ENCODE results near the gene CTNNA1. TPM values are rescaled to one million over a fixed set of nuclear protein-coding genes. Genes with fewer than 3 reads are reported as not detected.

CTNNA1 gene
- total RNA-seq, 2 donors from 2014 or later: 107 to 140 TPM

GRCh38 chr5:138872841-138873465 lies 119.7 kb downstream of the CTNNA1 start:
- Histone ChIP-seq H3K4me3 (no peak overlapping the region), H3K4me1 (peaks cover 34% of the 10 kb centered on the region), H3K27ac (no peak overlapping the region), H3K27me3 (no peaks in the 10 kb centered on the region), H3K36me3 (replicated peaks in 1 of 2; ENCODE audit: insufficient read depth in 1 of 2, low read depth in 2 of 2) (no peaks in the 10 kb centered on the region), H3K9me3 (no peaks in the 10 kb centered on the region)
- DNase-seq: no peak
- 95 to 97% methylated on average over 6 of the region's 6 CpGs for WGBS, 2 donors
- no peak for TF ChIP-seq CTCF (IDR thresholded peaks at IDR 0.05)
- no peak for TF ChIP-seq POLR2A (IDR thresholded peaks at IDR 0.05)
- no peak for ATAC-seq
- intact Hi-C loops (cut with DNase I): no loop called here

- DNase-seq (no peak), ATAC-seq (no peak)
- TF ChIP-seq POLR2A (IDR thresholded peaks at IDR 0.05) (no peak), CTCF (IDR thresholded peaks at IDR 0.05) (no peak)
- intact Hi-C loops (cut with DNase I): no loop called here
- Histone ChIP-seq H3K27ac (no peak overlapping the region), H3K4me1 (peaks cover 34% of the 10 kb centered on the region), H3K4me3 (no peak overlapping the region), H3K36me3 (replicated peaks in 1 of 2; ENCODE audit: insufficient read depth in 1 of 2, low read depth in 2 of 2) (no peaks in the 10 kb centered on the region), H3K27me3 (no peaks in the 10 kb centered on the region), H3K9me3 (no peaks in the 10 kb centered on the region)
- WGBS, 2 donors: 85 to 87% methylated on average over 17 of the region's 17 CpGs
These were observed 120.4 kb downstream of the CTNNA1 start for GRCh38 chr5:138873466-138874221.

- WGBS, 2 donors: 88 to 94% methylated on average over 6 of the region's 6 CpGs
- H3K4me3 ChIP-seq: no peak overlapping the region
- no peaks in the 10 kb centered on the region for H3K36me3 ChIP-seq (replicated peaks in 1 of 2; ENCODE audit: insufficient read depth in 1 of 2, low read depth in 2 of 2)
- H3K27me3 ChIP-seq: no peaks in the 10 kb centered on the region
- TF ChIP-seq CTCF (IDR thresholded peaks at IDR 0.05): no peak
- TF ChIP-seq POLR2A (IDR thresholded peaks at IDR 0.05): no peak
- DNase-seq (no peak), ATAC-seq (no peak)
- intact Hi-C loops (cut with DNase I): no loop called here
- H3K9me3 ChIP-seq: no peaks in the 10 kb centered on the region
- H3K27ac ChIP-seq: no peak overlapping the region
- peaks cover 32% of the 10 kb centered on the region for H3K4me1 ChIP-seq
These were observed 121.0 kb downstream of the CTNNA1 start for GRCh38 chr5:138874241-138874640.

DNA sequence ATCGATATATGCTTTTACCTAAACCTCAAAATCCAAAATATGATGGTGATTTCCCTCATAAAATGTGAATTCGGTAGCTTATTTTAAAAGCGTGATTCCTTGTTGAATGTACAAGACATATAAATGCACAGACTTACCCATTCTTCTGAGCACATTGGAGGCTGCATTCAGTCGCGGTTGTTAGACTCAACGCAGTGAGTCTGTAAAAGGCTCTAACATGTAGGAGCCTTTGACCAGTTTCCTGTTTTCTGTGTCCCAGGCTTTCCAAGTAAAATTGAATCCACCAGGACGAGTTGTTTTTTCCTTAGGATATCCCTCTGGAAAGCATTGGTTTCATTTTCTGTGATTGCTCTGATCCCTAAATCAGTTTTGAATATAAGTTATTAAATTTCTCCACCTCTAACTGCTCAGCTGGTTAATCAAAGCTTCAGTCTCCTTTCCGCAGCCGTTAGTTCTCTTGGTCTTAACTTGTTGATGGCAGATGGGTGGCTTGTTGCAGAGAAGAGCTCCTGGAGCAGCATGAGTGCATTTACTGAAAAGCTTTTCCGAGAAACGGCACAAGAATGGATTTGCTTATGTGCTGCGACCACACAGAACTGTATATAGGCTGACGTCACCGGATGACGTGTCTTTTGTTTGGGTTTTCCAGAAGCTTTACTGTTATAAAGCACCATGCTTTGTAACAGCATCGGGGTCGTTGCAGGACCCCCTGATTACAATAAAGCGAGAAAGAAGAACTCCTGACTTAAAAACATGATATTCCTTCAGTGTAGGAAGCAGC lies 121.7 kb downstream of the CTNNA1 start, which contains the start of gene LRRTM2:
LRRTM2 (minus strand) TSS at position 565 of the 781 bp plus-strand sequence; CDS start at position 141, 424 bp downstream.
- DNase-seq (no peak), ATAC-seq (no peak)
- Histone ChIP-seq H3K9me3 (no peaks in the 10 kb centered on the region), H3K4me1 (peaks cover 25% of the 10 kb centered on the region), H3K4me3 (no peak within 1 kb of the TSS), H3K27me3 (no peaks in the 10 kb centered on the region), H3K27ac (no peak within 1 kb of the TSS), H3K36me3 (replicated peaks in 1 of 2; ENCODE audit: insufficient read depth in 1 of 2, low read depth in 2 of 2) (no peaks in the 10 kb centered on the region)
- WGBS, 2 donors: 84 to 87% methylated on average over 18 of the region's 18 CpGs
- intact Hi-C loops (cut with DNase I): no loop called here
- no peak for TF ChIP-seq POLR2A (IDR thresholded peaks at IDR 0.05)
- no peak for TF ChIP-seq CTCF (IDR thresholded peaks at IDR 0.05)

All from body of pancreas (tissue), 4 donors.